GM19395 (cell line): ENCODE results near the gene OR6J1.
A peak's percentile ranks its signal among the peaks of the same experiment; 100 is the strongest.
"Not testable (repeated sequence)": the region's sequence is repeated elsewhere in the genome, so short reads cannot be mapped to it uniquely, and the experiment has no call there.

Source experiments
- ATAC-seq: cut with Tn5 transposase; IDR thresholded peaks from one replicate; pipeline ENCODE4 v1.9.1; 2021; ENCODE audit warnings: mild to moderate bottlenecking, moderate library complexity; ENCODE audit not compliant: unreplicated experiment

The OR6J1 gene

GRCh38 chr14:22610931-22611330 lies 33.2 kb downstream of the OR6J1 start:
- no peak for ATAC-seq

- ATAC-seq = no peak
These were observed 36.9 kb downstream of the OR6J1 start for GRCh38 chr14:22607291-22607690.

GRCh38 chr14:22606380-22606779 lies 37.8 kb downstream of the OR6J1 start:
- no peak for ATAC-seq

- ATAC-seq = no peak
These were observed 41.3 kb downstream of the OR6J1 start for GRCh38 chr14:22602862-22603261.

- no peak for ATAC-seq
These were observed 42.2 kb downstream of the OR6J1 start for GRCh38 chr14:22601996-22602395.

GRCh38 chr14:22601456-22601855 lies 42.7 kb downstream of the OR6J1 start:
- no peak for ATAC-seq

GRCh38 chr14:22600027-22600426 lies 44.1 kb downstream of the OR6J1 start:
- ATAC-seq = no peak

GRCh38 chr14:22599349-22599748 lies 44.8 kb downstream of the OR6J1 start:
- no peak for ATAC-seq

GRCh38 chr14:22598896-22599244 lies 45.3 kb downstream of the OR6J1 start:
- peak; percentile 54 for ATAC-seq

GRCh38 chr14:22598099-22598895 lies 45.9 kb downstream of the OR6J1 start, which contains the start of gene ABHD4:
Gene ABHD4, plus strand, starts transcription at chr14:22598300. Its CDS starts 7 bp downstream, at chr14:22598307.
- peak; percentile 83 for ATAC-seq

- ATAC-seq = peak; percentile 25
These were observed 46.4 kb downstream of the OR6J1 start for GRCh38 chr14:22597771-22598098.

GRCh38 chr14:22597265-22597664 lies 46.9 kb downstream of the OR6J1 start:
- ATAC-seq = no peak

GRCh38 chr14:22596354-22596879 lies 47.7 kb downstream of the OR6J1 start:
- no peak for ATAC-seq

- ATAC-seq = no peak
These were observed 49.9 kb downstream of the OR6J1 start for GRCh38 chr14:22594156-22594716.

GRCh38 chr14:22593601-22594000 lies 50.6 kb downstream of the OR6J1 start:
- ATAC-seq = no peak

- ATAC-seq = no peak
These were observed 51.0 kb downstream of the OR6J1 start for GRCh38 chr14:22593189-22593588.

GRCh38 chr14:22589096-22589839 lies 54.9 kb downstream of the OR6J1 start, which contains the start of gene DAD1:
Gene DAD1, minus strand, starts transcription at chr14:22589224. Its CDS starts 67 bp downstream, at chr14:22589157.
- ATAC-seq = peak; percentile 91

- no peak for ATAC-seq
These were observed 55.5 kb downstream of the OR6J1 start for GRCh38 chr14:22588526-22589095.

- not testable (repeated sequence) for ATAC-seq
These were observed 56.3 kb downstream of the OR6J1 start for GRCh38 chr14:22587677-22588422.

GRCh38 chr14:22587247-22587646 lies 56.9 kb downstream of the OR6J1 start:
- no peak for ATAC-seq

GRCh38 chr14:22583994-22584393 lies 60.2 kb downstream of the OR6J1 start:
- ATAC-seq = no peak
